HepG2 (cell line): Measurements from ENCODE around the gene CELF4. TPM values are rescaled to one million over a fixed set of nuclear protein-coding genes. Genes with fewer than 3 reads are reported as not detected.

ENCODE experiments used
- ATAC-seq: fragments of 200-7000 bp; cut with Tn5 transposase; 3 replicates; pipeline ENCODE4 v1.9.1; 2020; ENCODE audit warnings: mild to moderate bottlenecking, moderate library complexity
- BruUV-seq: library from RNA; stranded (reverse); fragments of 400-500 nt; replicated peaks from 2 replicates; lab custom pipeline; 2021; lab: Mats Ljungman, UMichigan
- CTCF ChIA-PET: fragments of 300-600 bp; formaldehyde crosslinking; extraction: SDS; loops from one replicate; lab custom pipeline; 2021; ENCODE audit warnings: low total read pairs, inconsistent platforms, low intra/inter-chr PET ratio; lab: Yijun Ruan, JAX
- POLR2A ChIA-PET: fragments of 350-600 bp; sonication (Branson Sonifier 250); formaldehyde crosslinking; loops from one replicate; lab custom pipeline; 2020; ENCODE audit warnings: antibody characterized with exemption, inconsistent platforms; lab: Yijun Ruan, JAX
- DNase-seq: peaks from one replicate; pipeline ENCODE4 v3.0.0-alpha.2; 2015; ENCODE audit warnings: low spot score
- FAIRE-seq: peaks from 3 replicates; lab custom pipeline; 2011; peaks lifted over from hg19 to GRCh38; lab: Jason Lieb, UNC
- H2AFZ ChIP-seq: one replicate; pipeline ENCODE4 v1.6.1; 2011; ENCODE audit warnings: low read length, inconsistent platforms
- H3K27ac ChIP-seq: fragments of 300-600 bp; 3 replicates; pipeline ENCODE4 v1.8.0; 2011; ENCODE audit warnings: mixed run types, mild to moderate bottlenecking, mixed read lengths, low read length, inconsistent platforms; ENCODE audit not compliant: insufficient read depth; ENCODE audit errors: extremely low read length
- H3K27me3 ChIP-seq, 2 experiments: fragments of 200-600 bp in 1 of 2; 2 replicates in 1 of 2; 3 replicates in 1 of 2; pipeline versions ENCODE4 v1.6.0 to v1.8.0; 2011; ENCODE audit warnings: low read length in 2 of 2, mild to moderate bottlenecking in 2 of 2, moderate library complexity in 2 of 2, inconsistent platforms in 1 of 2; ENCODE audit not compliant: insufficient read depth in 2 of 2, control insufficient read depth in 1 of 2
- H3K36me3 ChIP-seq, 2 experiments: fragments of 200-600 bp in 1 of 2; replicated peaks in 1 of 2; 2 replicates in 1 of 2; 3 replicates in 1 of 2; pipeline versions ENCODE4 v1.5.1 to v1.8.0; 2011; ENCODE audit warnings: low read length in 2 of 2, inconsistent platforms in 1 of 2; ENCODE audit not compliant: insufficient read depth in 2 of 2, control insufficient read depth in 1 of 2
- H3K4me1 ChIP-seq: 2 replicates; pipeline ENCODE4 v1.5.1; 2012; ENCODE audit warnings: low read length, inconsistent platforms; ENCODE audit not compliant: insufficient read depth
- H3K4me2 ChIP-seq: 2 replicates; pipeline ENCODE4 v1.6.0; 2011; ENCODE audit warnings: low read depth, low read length, inconsistent platforms
- H3K4me3 ChIP-seq, 3 experiments: fragments of 200-600 bp in 1 of 3; sonication (generic), shearing (Covaris generic) in 1 of 3; replicated peaks in 1 of 3; 2 replicates each; pipeline ENCODE4 v1.5.1; 2011 to 2016; ENCODE audit warnings: low read length in 3 of 3, inconsistent platforms in 2 of 3, low read depth in 2 of 3, mild to moderate bottlenecking in 2 of 3, control low read depth in 1 of 3, mixed read lengths in 1 of 3; ENCODE audit not compliant: insufficient read depth in 1 of 3
- H3K79me2 ChIP-seq: one replicate; pipeline ENCODE4 v1.6.1; 2011; ENCODE audit warnings: low read length, inconsistent platforms; ENCODE audit not compliant: insufficient read depth
- H3K9ac ChIP-seq: 2 replicates; pipeline ENCODE4 v1.6.0; 2011; ENCODE audit warnings: mild to moderate bottlenecking, low read depth, low read length, inconsistent platforms; ENCODE audit not compliant: insufficient read depth
- H3K9me3 ChIP-seq: 2 replicates; pipeline ENCODE4 v1.5.1; 2012; ENCODE audit warnings: mild to moderate bottlenecking, low read length
- H4K20me1 ChIP-seq: 2 replicates; pipeline ENCODE4 v1.6.0; 2011; ENCODE audit warnings: inconsistent platforms, mild to moderate bottlenecking, low read length, moderate library complexity; ENCODE audit not compliant: insufficient read depth
- ARNT ChIP-seq: fragments of 450-650 bp; IDR thresholded peaks from 2 replicates; pipeline ENCODE4 v1.6.1; 2017
- ASH2L ChIP-seq: fragments of 300-600, 200-600 bp; sonication (generic); IDR thresholded peaks from 2 replicates; pipeline ENCODE4 v1.7.0; 2017; ENCODE audit warnings: low read depth, mild to moderate bottlenecking, moderate library complexity, mixed read lengths, low read length; ENCODE audit not compliant: insufficient read length
- HOXA5 ChIP-seq: sonication (generic); formaldehyde crosslinking; IDR thresholded peaks from 2 replicates; pipeline ENCODE4 v1.4.0; 2020; ENCODE audit warnings: missing genetic modification reagents
- ISL2 ChIP-seq: sonication (generic); formaldehyde crosslinking; IDR thresholded peaks from 2 replicates; pipeline ENCODE4 v1.5.0; 2020; ENCODE audit warnings: missing genetic modification reagents
- MBD4 ChIP-seq: IDR thresholded peaks from 2 replicates; pipeline ENCODE4 v1.6.1; 2012; ENCODE audit warnings: low read length, inconsistent platforms, borderline replicate concordance
- NFRKB ChIP-seq: fragments of 450-650 bp; IDR thresholded peaks from 2 replicates; pipeline ENCODE4 v1.6.1; 2017
- SMAD9 ChIP-seq: sonication (generic); formaldehyde crosslinking; IDR thresholded peaks from 2 replicates; pipeline ENCODE4 v1.5.1; 2020; ENCODE audit warnings: mild to moderate bottlenecking, missing genetic modification reagents
- ZNF564 ChIP-seq: sonication (generic); formaldehyde crosslinking; IDR thresholded peaks from 2 replicates; pipeline ENCODE4 v1.8.1; 2023; ENCODE audit warnings: mild to moderate bottlenecking, missing genetic modification reagents
- ZNF749 ChIP-seq: sonication (generic); formaldehyde crosslinking; IDR thresholded peaks from 2 replicates; pipeline ENCODE4 v1.8.0; 2022; ENCODE audit warnings: mild to moderate bottlenecking, missing genetic modification reagents, moderate library complexity, borderline replicate concordance
- WGBS: methylation state at CpG from one replicate; pipeline ENCODE4 v1.1.6; 2017; ENCODE audit warnings: low lambda C conversion rate; 5-methylcytosine and 5-hydroxymethylcytosine counted together
- in situ Hi-C: cut with HindIII; loops from 2 replicates; pipeline ENCODE4 v1.10.0; 2017; ENCODE audit warnings: low pct_unique_long_range_greater_than_20kb; ENCODE audit not compliant: extremely low pct_ligation_motif_present
- intact Hi-C: fragments of 100-400 bp; cut with micrococcal nuclease; formaldehyde crosslinking; loops from one replicate; pipeline ENCODE4 v1.10.0; 2022; ENCODE audit not compliant: unreplicated experiment
- polyA plus RNA-seq, 8 experiments: library from polyadenylated mRNA; depleted of rRNA in 3 of 8; stranded (reverse) in 7 of 8; unstranded in 1 of 8; fragments of >200 nt; fragmentation: Illumina TruSeq in 4 of 8; extraction: Trizol in 4 of 8; gene quantifications; 2 replicates each; pipeline versions ENCODE4 v1.2.1 to v1.2.3, GENCODE V29; 2011 to 2016; ENCODE audit warnings: low read depth in 4 of 8, missing spikeins in 1 of 8, mixed read lengths in 1 of 8; ENCODE audit not compliant: insufficient read depth in 1 of 8
- total RNA-seq, 5 experiments: library from RNA; depleted of rRNA; stranded (reverse); fragments of >200 nt; fragmentation: Illumina TruSeq; extraction: Trizol; gene quantifications; 2 replicates each; pipeline ENCODE4 v1.2.3, GENCODE V29; 2016; ENCODE audit warnings: low read depth in 1 of 5
- TF ChIP-seq, protein P1 (sequence below): sonication (generic); formaldehyde crosslinking; IDR thresholded peaks from 2 replicates; pipeline ENCODE4 v1.4.0; 2020; ENCODE audit warnings: missing genetic modification reagents, low read depth, mild to moderate bottlenecking, borderline replicate concordance
- TF ChIP-seq, protein P2 (sequence below): IDR thresholded peaks from 2 replicates; pipeline ENCODE4 v1.6.1; 2016; ENCODE audit warnings: low read depth, missing genetic modification reagents, missing compliant biosample characterization

CELF4 gene
- total and polyA plus RNA-seq, 2 of the 13 experiments (the other 11 are each of a cell fraction or from before 2014, with no cell fraction given) = not detected

DNA sequence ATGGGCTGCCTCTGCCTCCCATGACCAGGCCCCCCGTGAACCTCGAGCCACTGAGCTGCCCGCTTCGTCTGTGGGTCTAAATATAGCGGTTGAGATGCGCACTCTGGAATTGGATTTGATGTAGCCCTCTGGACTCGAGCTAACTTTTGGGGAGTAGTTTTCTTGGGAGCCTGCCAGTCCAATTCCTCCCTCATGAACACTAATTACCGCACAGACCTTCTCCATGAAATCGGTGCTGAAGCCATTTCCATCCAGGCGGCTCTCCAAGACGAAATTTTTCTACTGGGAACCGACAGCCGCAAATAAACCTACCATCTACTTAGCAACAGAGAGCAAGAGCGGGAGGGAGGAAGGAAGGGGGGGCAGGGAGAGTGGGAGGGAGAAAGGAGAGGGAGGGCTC is 63.6 kb downstream of the CELF4 start:
- POLR2A ChIA-PET = no interaction called here
- CTCF ChIA-PET = no interaction called here

More for the DNA sequence above, 63.6 kb downstream of the CELF4 start:
- ATAC-seq = no peak
- no TSS peak for BruUV-seq
- H2AFZ ChIP-seq = no peak overlapping the region
- FAIRE-seq = no peak
- H3K79me2 ChIP-seq = no peaks in the 10 kb centered on the region
- H3K27me3 ChIP-seq = peaks cover 3 to 33% of the 10 kb centered on the region in 2 experiments; a peak in 2 of 5 replicates
- WGBS = 33% methylated on average over 13 of the region's 14 CpGs
- H3K4me1 ChIP-seq = no peaks in the 10 kb centered on the region
- in situ Hi-C loops (no loop called here), intact Hi-C loops (no loop called here)
- no peaks in the 10 kb centered on the region for H3K9me3 ChIP-seq
- TF ChIP-seq ZNF564 (CRISPR knock-in tag) (no peak), ARNT (no peak), HOXA5 (CRISPR knock-in tag) (no peak), ISL2 (CRISPR knock-in tag) (no peak), NFRKB (no peak), ASH2L (no peak), SMAD9 (no peak), MBD4 (no peak), ZNF749 (no peak)
- TF ChIP-seq, protein P1, sequence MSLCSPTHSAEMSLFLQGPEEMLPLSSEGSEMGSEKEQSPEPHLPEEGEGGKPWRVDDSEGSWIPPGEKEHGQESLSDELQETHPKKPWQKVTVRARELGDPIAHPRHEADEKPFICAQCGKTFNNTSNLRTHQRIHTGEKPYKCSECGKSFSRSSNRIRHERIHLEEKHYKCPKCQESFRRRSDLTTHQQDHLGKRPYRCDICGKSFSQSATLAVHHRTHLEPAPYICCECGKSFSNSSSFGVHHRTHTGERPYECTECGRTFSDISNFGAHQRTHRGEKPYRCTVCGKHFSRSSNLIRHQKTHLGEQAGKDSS (CRISPR knock-in tag) = no peak
- TF ChIP-seq, protein P2, sequence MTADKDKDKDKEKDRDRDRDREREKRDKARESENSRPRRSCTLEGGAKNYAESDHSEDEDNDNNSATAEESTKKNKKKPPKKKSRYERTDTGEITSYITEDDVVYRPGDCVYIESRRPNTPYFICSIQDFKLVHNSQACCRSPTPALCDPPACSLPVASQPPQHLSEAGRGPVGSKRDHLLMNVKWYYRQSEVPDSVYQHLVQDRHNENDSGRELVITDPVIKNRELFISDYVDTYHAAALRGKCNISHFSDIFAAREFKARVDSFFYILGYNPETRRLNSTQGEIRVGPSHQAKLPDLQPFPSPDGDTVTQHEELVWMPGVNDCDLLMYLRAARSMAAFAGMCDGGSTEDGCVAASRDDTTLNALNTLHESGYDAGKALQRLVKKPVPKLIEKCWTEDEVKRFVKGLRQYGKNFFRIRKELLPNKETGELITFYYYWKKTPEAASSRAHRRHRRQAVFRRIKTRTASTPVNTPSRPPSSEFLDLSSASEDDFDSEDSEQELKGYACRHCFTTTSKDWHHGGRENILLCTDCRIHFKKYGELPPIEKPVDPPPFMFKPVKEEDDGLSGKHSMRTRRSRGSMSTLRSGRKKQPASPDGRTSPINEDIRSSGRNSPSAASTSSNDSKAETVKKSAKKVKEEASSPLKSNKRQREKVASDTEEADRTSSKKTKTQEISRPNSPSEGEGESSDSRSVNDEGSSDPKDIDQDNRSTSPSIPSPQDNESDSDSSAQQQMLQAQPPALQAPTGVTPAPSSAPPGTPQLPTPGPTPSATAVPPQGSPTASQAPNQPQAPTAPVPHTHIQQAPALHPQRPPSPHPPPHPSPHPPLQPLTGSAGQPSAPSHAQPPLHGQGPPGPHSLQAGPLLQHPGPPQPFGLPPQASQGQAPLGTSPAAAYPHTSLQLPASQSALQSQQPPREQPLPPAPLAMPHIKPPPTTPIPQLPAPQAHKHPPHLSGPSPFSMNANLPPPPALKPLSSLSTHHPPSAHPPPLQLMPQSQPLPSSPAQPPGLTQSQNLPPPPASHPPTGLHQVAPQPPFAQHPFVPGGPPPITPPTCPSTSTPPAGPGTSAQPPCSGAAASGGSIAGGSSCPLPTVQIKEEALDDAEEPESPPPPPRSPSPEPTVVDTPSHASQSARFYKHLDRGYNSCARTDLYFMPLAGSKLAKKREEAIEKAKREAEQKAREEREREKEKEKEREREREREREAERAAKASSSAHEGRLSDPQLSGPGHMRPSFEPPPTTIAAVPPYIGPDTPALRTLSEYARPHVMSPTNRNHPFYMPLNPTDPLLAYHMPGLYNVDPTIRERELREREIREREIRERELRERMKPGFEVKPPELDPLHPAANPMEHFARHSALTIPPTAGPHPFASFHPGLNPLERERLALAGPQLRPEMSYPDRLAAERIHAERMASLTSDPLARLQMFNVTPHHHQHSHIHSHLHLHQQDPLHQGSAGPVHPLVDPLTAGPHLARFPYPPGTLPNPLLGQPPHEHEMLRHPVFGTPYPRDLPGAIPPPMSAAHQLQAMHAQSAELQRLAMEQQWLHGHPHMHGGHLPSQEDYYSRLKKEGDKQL = no peak
- H3K9ac ChIP-seq = no peak overlapping the region
- DNase-seq = no peak
- no peak overlapping the region for H3K27ac ChIP-seq
- no peaks in the 10 kb centered on the region for H4K20me1 ChIP-seq
- no peak overlapping the region for H3K4me3 ChIP-seq
- no peaks in the 10 kb centered on the region for H3K36me3 ChIP-seq
- H3K4me2 ChIP-seq = no peak overlapping the region
